Trophoblast cell (in vitro differentiated cells and primary cell): ENCODE results near the gene MPZL1.

ENCODE experiments used
- DNase-seq, 2 donors: peaks; one replicate each; pipeline ENCODE4 v3.0.0-alpha.2; 2016
- H2AFZ ChIP-seq: 2 replicates; pipeline ENCODE4 v1.6.1; 2013; ENCODE audit warnings: low read length, moderate library complexity, mild to moderate bottlenecking; ENCODE audit not compliant: insufficient read depth, poor library complexity
- H2AK5ac ChIP-seq: 2 replicates; pipeline ENCODE4 v1.6.1; 2013; ENCODE audit warnings: mild to moderate bottlenecking, low read length
- H2BK120ac ChIP-seq: 2 replicates; pipeline ENCODE4 v1.6.1; 2013; ENCODE audit warnings: low read length, mild to moderate bottlenecking, moderate library complexity; ENCODE audit not compliant: insufficient read depth, poor library complexity
- H2BK12ac ChIP-seq: 2 replicates; pipeline ENCODE4 v1.6.1; 2013; ENCODE audit warnings: mild to moderate bottlenecking, low read length, moderate library complexity
- H2BK5ac ChIP-seq: 2 replicates; pipeline ENCODE4 v1.6.1; 2013; ENCODE audit warnings: low read length, low read depth, moderate library complexity, mild to moderate bottlenecking; ENCODE audit not compliant: poor library complexity
- H3K14ac ChIP-seq: 2 replicates; pipeline ENCODE4 v1.6.1; 2013; ENCODE audit warnings: mild to moderate bottlenecking, low read length
- H3K18ac ChIP-seq: 2 replicates; pipeline ENCODE4 v1.6.1; 2013; ENCODE audit warnings: mild to moderate bottlenecking, low read length
- H3K23ac ChIP-seq: 2 replicates; pipeline ENCODE4 v1.6.1; 2013; ENCODE audit warnings: low read length
- H3K27ac ChIP-seq: 2 replicates; pipeline ENCODE4 v1.5.1; 2013; ENCODE audit warnings: low read depth, mild to moderate bottlenecking, inconsistent platforms, low read length, moderate library complexity
- H3K27me3 ChIP-seq: 2 replicates; pipeline ENCODE4 v1.6.1; 2013; ENCODE audit warnings: inconsistent platforms, mild to moderate bottlenecking, low read length, moderate library complexity; ENCODE audit not compliant: insufficient read depth
- H3K36me3 ChIP-seq, 2 experiments: 1 replicate in 1 of 2; 2 replicates in 1 of 2; pipeline ENCODE4 v1.6.1; 2013; ENCODE audit warnings: low read length in 2 of 2, mild to moderate bottlenecking in 2 of 2, moderate library complexity in 1 of 2; ENCODE audit not compliant: insufficient read depth in 2 of 2, control insufficient read depth in 1 of 2
- H3K4ac ChIP-seq: 2 replicates; pipeline ENCODE4 v1.6.1; 2013; ENCODE audit warnings: low read depth, mild to moderate bottlenecking, low read length, moderate library complexity
- H3K4me1 ChIP-seq, 2 experiments: 1 replicate in 1 of 2; 2 replicates in 1 of 2; pipeline ENCODE4 v1.6.1; 2013; ENCODE audit warnings: low read length in 2 of 2, mild to moderate bottlenecking in 2 of 2, moderate library complexity in 1 of 2; ENCODE audit not compliant: insufficient read depth in 2 of 2, control insufficient read depth in 1 of 2
- H3K4me2 ChIP-seq: 2 replicates; pipeline ENCODE4 v1.6.1; 2013; ENCODE audit warnings: inconsistent platforms, mild to moderate bottlenecking, low read length, moderate library complexity
- H3K4me3 ChIP-seq: 2 replicates; pipeline ENCODE4 v1.5.1; 2013; ENCODE audit warnings: mild to moderate bottlenecking, low read depth, low read length, inconsistent platforms
- H3K79me1 ChIP-seq: one replicate; pipeline ENCODE4 v1.6.1; 2013; ENCODE audit warnings: low read length
- H3K79me2 ChIP-seq: 2 replicates; pipeline ENCODE4 v1.6.1; 2013; ENCODE audit warnings: low read length, mild to moderate bottlenecking; ENCODE audit not compliant: control insufficient read depth, insufficient read depth, poor library complexity
- H3K9ac ChIP-seq: 2 replicates; pipeline ENCODE4 v1.6.1; 2013; ENCODE audit warnings: mild to moderate bottlenecking, low read length
- H3K9me3 ChIP-seq: 2 replicates; pipeline ENCODE4 v1.6.1; 2013; ENCODE audit warnings: low read depth, mild to moderate bottlenecking, control low read depth, inconsistent platforms, low read length; ENCODE audit not compliant: insufficient read depth
- H4K12ac ChIP-seq: 2 replicates; pipeline ENCODE4 v1.6.1; 2013; ENCODE audit warnings: low read depth, mild to moderate bottlenecking, low read length, moderate library complexity
- H4K8ac ChIP-seq: 2 replicates; pipeline ENCODE4 v1.6.1; 2013; ENCODE audit warnings: low read depth, mild to moderate bottlenecking, low read length, moderate library complexity
- H4K91ac ChIP-seq: one replicate; pipeline ENCODE4 v1.6.1; 2013; ENCODE audit warnings: low read depth, mild to moderate bottlenecking, low read length, moderate library complexity
- WGBS: extraction: QIAGEN DNeasy Blood & Tissue Kit; methylation state at CpG from one replicate; pipeline ENCODE4 v1.1.7; 2013; ENCODE audit warnings: missing lambda C conversion rate; ENCODE audit not compliant: insufficient read length, insufficient coverage; ENCODE audit errors: extremely low coverage; 5-methylcytosine and 5-hydroxymethylcytosine counted together

MPZL1 gene

GRCh38 chr1:167812972-167813371 lies 91.2 kb downstream of the MPZL1 start:
- Histone ChIP-seq H3K4ac (no peak overlapping the region), H3K4me2 (no peak overlapping the region), H4K8ac (no peak overlapping the region), H2BK120ac (no peak overlapping the region), H3K79me2 (no peaks in the 10 kb centered on the region), H3K18ac (no peak overlapping the region), H3K14ac (no peak overlapping the region), H2AK5ac (no peak overlapping the region), H2BK12ac (no peak overlapping the region), H3K27me3 (no peaks in the 10 kb centered on the region), H2BK5ac (no peak overlapping the region), H2AFZ (no peak overlapping the region), H3K36me3 (peaks cover 0 to 3% of the 10 kb centered on the region in 2 experiments), H3K4me3 (no peak overlapping the region), H4K12ac (no peak overlapping the region), H3K9me3 (peaks cover 2% of the 10 kb centered on the region), H3K27ac (no peak overlapping the region), H4K91ac (no peak overlapping the region), H3K23ac (no peak overlapping the region), H3K79me1 (no peaks in the 10 kb centered on the region), H3K9ac (no peak overlapping the region), H3K4me1 (no peaks in the 10 kb centered on the region)
- no peak for DNase-seq

DNA sequence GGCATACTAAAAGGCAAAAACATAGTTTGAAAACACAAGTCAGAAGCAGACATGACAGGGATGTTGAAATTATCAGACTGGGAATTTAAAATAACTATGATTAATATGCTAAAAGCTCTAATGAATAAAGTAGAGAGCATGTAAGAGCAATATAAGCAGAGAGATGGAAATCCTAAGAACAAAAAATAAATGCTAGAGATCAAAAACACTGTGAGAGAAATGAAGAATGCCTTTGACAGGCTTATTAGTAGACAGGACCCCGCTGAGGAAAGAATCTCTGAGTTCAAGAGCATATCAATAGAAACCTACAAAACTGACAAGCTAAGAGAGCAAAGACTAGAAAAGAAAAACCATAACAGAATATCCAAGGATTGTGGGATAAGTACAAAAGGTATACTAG lies 93.9 kb downstream of the MPZL1 start:
- Histone ChIP-seq H4K12ac (no peak overlapping the region), H3K4ac (no peak overlapping the region), H2BK5ac (no peak overlapping the region), H2BK120ac (no peak overlapping the region), H3K9ac (no peak overlapping the region), H2AK5ac (no peak overlapping the region), H3K18ac (no peak overlapping the region), H3K14ac (no peak overlapping the region), H3K79me1 (peaks cover 9% of the 10 kb centered on the region), H4K8ac (no peak overlapping the region), H4K91ac (no peak overlapping the region), H3K4me2 (no peak overlapping the region), H3K79me2 (peaks cover 2% of the 10 kb centered on the region), H3K27ac (no peak overlapping the region), H3K23ac (no peak overlapping the region), H3K4me3 (no peak overlapping the region), H3K36me3 (peaks cover 0 to 3% of the 10 kb centered on the region in 2 experiments), H2AFZ (no peak overlapping the region), H3K9me3 (peaks cover 2% of the 10 kb centered on the region), H3K27me3 (no peaks in the 10 kb centered on the region), H3K4me1 (peaks cover 0 to 2% of the 10 kb centered on the region in 2 experiments), H2BK12ac (no peak overlapping the region)
- no CpG with 5 or more reads among the region's 1 CpG for WGBS
- no peak for DNase-seq

GRCh38 chr1:167819849-167820683 lies 98.3 kb downstream of the MPZL1 start:
- peak overlapping the region; percentile 56 for H2AFZ ChIP-seq
- no peaks in the 10 kb centered on the region for H3K36me3 ChIP-seq
- H3K4me2 ChIP-seq, result peak overlapping the region; percentile 53
- H3K14ac ChIP-seq, result peak overlapping the region; percentile 71
- H3K27me3 ChIP-seq, result no peaks in the 10 kb centered on the region
- no CpG with 5 or more reads among the region's 35 CpGs for WGBS
- peak overlapping the region; percentile 82 for H2BK120ac ChIP-seq
- peak; percentile 96 for DNase-seq
- H3K27ac ChIP-seq, result peak overlapping the region; percentile 67
- peaks cover 11 to 12% of the 10 kb centered on the region in 2 experiments for H3K4me1 ChIP-seq
- peaks cover 23% of the 10 kb centered on the region for H3K79me1 ChIP-seq
- H4K8ac ChIP-seq, result peak overlapping the region; percentile 61
- no peak overlapping the region for H3K4me3 ChIP-seq
- peak overlapping the region; percentile 71 for H3K4ac ChIP-seq
- peak overlapping the region; percentile 39 for H4K12ac ChIP-seq
- no peak overlapping the region for H3K18ac ChIP-seq
- H3K79me2 ChIP-seq, result peaks cover 4% of the 10 kb centered on the region
- peak overlapping the region; percentile 90 for H2BK12ac ChIP-seq
- H3K9ac ChIP-seq, result no peak overlapping the region
- no peak overlapping the region for H3K23ac ChIP-seq
- no peaks in the 10 kb centered on the region for H3K9me3 ChIP-seq
- peak overlapping the region; percentile 95 for H2AK5ac ChIP-seq
- peak overlapping the region; percentile 78 for H2BK5ac ChIP-seq
- peak overlapping the region; percentile 94 for H4K91ac ChIP-seq

DNA sequence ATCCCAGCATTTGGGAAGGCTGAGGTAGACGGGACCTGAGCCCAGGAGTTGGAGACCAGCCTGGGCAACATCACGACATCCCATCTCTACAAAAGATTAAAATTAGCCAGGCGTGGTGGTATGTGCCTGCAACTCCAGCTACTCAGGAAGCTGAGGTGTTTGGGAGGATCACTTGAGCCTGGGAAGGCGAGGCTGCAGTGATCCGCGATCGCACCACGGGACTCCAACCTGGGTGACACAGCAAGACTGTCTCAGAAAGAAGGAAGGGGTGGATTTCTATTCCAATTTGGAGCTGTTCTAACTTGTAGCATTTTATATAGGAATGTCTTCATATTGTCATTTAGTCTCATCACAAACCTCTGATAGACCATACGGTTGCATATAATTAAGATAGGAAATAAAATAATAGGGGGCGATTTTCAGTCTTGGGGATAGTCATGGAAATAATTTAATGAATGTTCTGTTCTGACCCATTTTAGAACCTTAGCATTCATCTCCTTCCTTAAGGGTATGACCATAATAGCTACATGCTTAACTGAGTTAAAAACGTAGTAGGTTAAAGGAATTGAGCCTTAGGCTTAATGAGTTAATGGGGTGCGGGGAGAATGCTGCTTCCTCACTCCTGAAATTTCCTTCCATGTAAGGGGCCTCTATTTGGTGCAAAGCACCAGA lies 99.0 kb downstream of the MPZL1 start:
- peak overlapping the region; percentile 71 for H3K4ac ChIP-seq
- peak overlapping the region; percentile 72 for H2BK5ac ChIP-seq
- H3K23ac ChIP-seq, result no peak overlapping the region
- no peaks in the 10 kb centered on the region for H3K27me3 ChIP-seq
- H2BK120ac ChIP-seq, result peak overlapping the region; percentile 79
- H3K4me1 ChIP-seq, result peaks cover 11 to 12% of the 10 kb centered on the region in 2 experiments
- no peaks in the 10 kb centered on the region for H3K9me3 ChIP-seq
- peak overlapping the region; percentile 94 for H2BK12ac ChIP-seq
- H4K91ac ChIP-seq, result peak overlapping the region; percentile 94
- H3K9ac ChIP-seq, result no peak overlapping the region
- H3K4me2 ChIP-seq, result peak overlapping the region; percentile 45
- H3K27ac ChIP-seq, result peak overlapping the region; percentile 67
- peak overlapping the region; percentile 61 for H4K8ac ChIP-seq
- H3K14ac ChIP-seq, result peak overlapping the region; percentile 71
- H3K36me3 ChIP-seq, result no peaks in the 10 kb centered on the region
- no CpG with 5 or more reads among the region's 12 CpGs for WGBS
- peaks cover 4% of the 10 kb centered on the region for H3K79me2 ChIP-seq
- H3K4me3 ChIP-seq, result no peak overlapping the region
- H2AK5ac ChIP-seq, result peak overlapping the region; percentile 95
- H4K12ac ChIP-seq, result peak overlapping the region; percentile 40
- H2AFZ ChIP-seq, result peak overlapping the region; percentile 56
- peaks cover 23% of the 10 kb centered on the region for H3K79me1 ChIP-seq
- DNase-seq, result peak in 1 of 2 donors; percentile 29
- H3K18ac ChIP-seq, result peak overlapping the region; percentile 92
